Stomach (tissue), 19 donors: ENCODE results near the gene PTGR1. TPM values are rescaled to one million over a fixed set of nuclear protein-coding genes. Genes with fewer than 3 reads are reported as not detected.

Experiments
- DNase-seq, 2 donors: peaks; one replicate each; pipeline versions ENCODE4 v3.0.0 to v3.0.0-alpha.2; 2013 to 2019
- H3K27ac ChIP-seq, 5 donors: fragments of 200-600 bp in 4 of 5; sonication (generic) in 4 of 5; one replicate each; pipeline ENCODE4 v1.5.1; 2013 to 2019; ENCODE audit warnings: mild to moderate bottlenecking in 1 of 5, moderate library complexity in 1 of 5
- H3K27me3 ChIP-seq, 3 donors: fragments of 200-600 bp; sonication (generic); one replicate each; pipeline ENCODE4 v1.5.1; 2017 to 2019; ENCODE audit warnings: mixed run types in 1 of 3
- H3K36me3 ChIP-seq, 4 donors: fragments of 200-600 bp; sonication (generic); 1 replicate in 3 of 4; 2 replicates in 1 of 4; pipeline ENCODE4 v1.5.1; 2016 to 2019
- H3K4me1 ChIP-seq, 4 donors: fragments of 200-600 bp; sonication (generic); one replicate each; pipeline ENCODE4 v1.5.1; 2016 to 2019
- H3K4me3 ChIP-seq, 4 donors: fragments of 200-600 bp; sonication (generic) in 3 of 4; one replicate each; pipeline ENCODE4 v1.5.1; 2016 to 2019; ENCODE audit warnings: mild to moderate bottlenecking in 1 of 4
- H3K9me3 ChIP-seq, 4 donors: fragments of 200-600 bp; sonication (generic); one replicate each; pipeline ENCODE4 v1.5.1; 2016 to 2019
- EP300 ChIP-seq: sonication (generic); formaldehyde crosslinking; IDR thresholded peaks from one replicate; pipeline ENCODE4 v1.6.1; 2017; ENCODE audit warnings: antibody characterized with exemption
- POLR2A ChIP-seq, 4 donors: fragments of 450-650 bp; IDR thresholded peaks; one replicate each; pipeline ENCODE4 v1.6.1; 2016; ENCODE audit warnings: antibody characterized with exemption in 4 of 4, control low read depth in 2 of 4, mild to moderate bottlenecking in 1 of 4, moderate library complexity in 1 of 4
- POLR2AphosphoS5 ChIP-seq, 3 donors: sonication (generic); formaldehyde crosslinking; IDR thresholded peaks; one replicate each; pipeline ENCODE4 v1.6.1; 2016; ENCODE audit warnings: antibody characterized with exemption in 3 of 3
- WGBS, 5 donors: extraction: QIAGEN DNeasy Blood & Tissue Kit in 3 of 5; methylation state at CpG; one replicate each; pipeline versions ENCODE4 v1.1.5 to v1.1.7; 2013 to 2018; 5-methylcytosine and 5-hydroxymethylcytosine counted together
- intact Hi-C: fragments of 100-400 bp; cut with DNase I; formaldehyde crosslinking; loops from one replicate; pipeline ENCODE4 v1.15.1; 2023; ENCODE audit warnings: low total_unique reads
- long read RNA-seq, 10 donors: transcript quantifications; one replicate each; lab custom pipeline, GENCODE V29; 2026
- polyA plus RNA-seq, 3 donors: library from polyadenylated mRNA; stranded (reverse); fragments of 200-250 nt; gene quantifications; one replicate each; pipeline ENCODE4 v1.2.3, GENCODE V29; 2013
- total RNA-seq, 5 donors: library from RNA; depleted of rRNA; stranded (reverse); fragments of >200 nt; gene quantifications; one replicate each; pipeline versions ENCODE4 v1.1.0 to v1.2.3, GENCODE V29; 2014 to 2016
- TF ChIP-seq, protein P1 (sequence below), 7 experiments: fragments of 450-650 bp in 4 of 7; fragments of 200-600 bp in 3 of 7; sonication (generic) in 3 of 7; IDR thresholded peaks; one replicate each; pipeline ENCODE4 v1.5.1; 2016 to 2019; ENCODE audit warnings: antibody characterized with exemption in 7 of 7, control low read depth in 2 of 7, mild to moderate bottlenecking in 1 of 7
- donor health status: healthy with polysubstance abuse.
- donor health status: Bipolar disorder and iron deficiency.
- donor health status: healthy.

PTGR1 gene
- total RNA-seq: 100 to 1,000 TPM in 4 of 5 donors, 10 to 100 TPM in 1; 35.6 to 378 (median 145) TPM
- 100 to 1,000 TPM in 1 of 3 donors, 10 to 100 TPM in 2; 31.1 to 222 (median 60.8) TPM for polyA plus RNA-seq
- long read RNA-seq, donor 1, partial matches to known transcripts: 0 of 6 reads
- long read RNA-seq, donor 1, other reads (novel, unspliced or antisense): 0 of 6 reads
- long read RNA-seq, donor 2, transcript PTGR1-205 (10 exons, 1,407 nt): major isoform, 5 of 12 reads
- long read RNA-seq, donor 2, transcript PTGR1-201 (10 exons, 1,223 nt): major isoform, 5 of 12 reads
- long read RNA-seq, donor 2, partial matches to known transcripts: 0 of 12 reads
- long read RNA-seq, donor 2, other reads (novel, unspliced or antisense): 0 of 12 reads
- long read RNA-seq, donor 3, transcript PTGR1-201 (10 exons, 1,223 nt): major isoform, 6 of 14 reads
- long read RNA-seq, donor 3, transcript PTGR1-205 (10 exons, 1,407 nt): minor isoform, 5 of 14 reads
- long read RNA-seq, donor 3, partial matches to known transcripts: 0 of 14 reads
- long read RNA-seq, donor 3, other reads (novel, unspliced or antisense): 0 of 14 reads
- long read RNA-seq, donor 4, partial matches to known transcripts: 0 of 1 reads
- long read RNA-seq, donor 4, other reads (novel, unspliced or antisense): 0 of 1 reads
- long read RNA-seq, donor 5, transcript PTGR1-205 (10 exons, 1,407 nt): major isoform, 8 of 13 reads
- long read RNA-seq, donor 5, partial matches to known transcripts: 0 of 13 reads
- long read RNA-seq, donor 5, other reads (novel, unspliced or antisense): 0 of 13 reads
- long read RNA-seq, donor 6, transcript PTGR1-201 (10 exons, 1,223 nt): minor isoform, 10 of 40 reads
- long read RNA-seq, donor 6, transcript PTGR1-205 (10 exons, 1,407 nt): major isoform, 25 of 40 reads
- long read RNA-seq, donor 6, partial matches to known transcripts: 0 of 40 reads
- long read RNA-seq, donor 6, other reads (novel, unspliced or antisense): 0 of 40 reads
- long read RNA-seq, donor 7, transcript PTGR1-201 (10 exons, 1,223 nt): minor isoform, 7 of 333 reads
- long read RNA-seq, donor 7, transcript PTGR1-205 (10 exons, 1,407 nt): major isoform, 8 of 333 reads
- long read RNA-seq, donor 7, partial matches to known transcripts: 243 of 333 reads
- long read RNA-seq, donor 7, other reads (novel, unspliced or antisense): 71 of 333 reads
- long read RNA-seq, donor 8, transcript PTGR1-205 (10 exons, 1,407 nt): major isoform, 14 of 19 reads
- long read RNA-seq, donor 8, partial matches to known transcripts: 0 of 19 reads
- long read RNA-seq, donor 8, other reads (novel, unspliced or antisense): 0 of 19 reads
- long read RNA-seq, donor 9, transcript PTGR1-201 (10 exons, 1,223 nt): minor isoform, 5 of 13 reads
- long read RNA-seq, donor 9, transcript PTGR1-205 (10 exons, 1,407 nt): major isoform, 6 of 13 reads
- long read RNA-seq, donor 9, partial matches to known transcripts: 0 of 13 reads
- long read RNA-seq, donor 9, other reads (novel, unspliced or antisense): 0 of 13 reads
- long read RNA-seq, donor 10, partial matches to known transcripts: 0 of 6 reads
- long read RNA-seq, donor 10, other reads (novel, unspliced or antisense): 0 of 6 reads

- intact Hi-C loops: no loop called here
- 1 to 3% (median 1%) methylated on average over 56 to 64 of the region's 64 CpGs for WGBS, 5 donors
Measured at GRCh38 chr9:111599092-111599954, at the start of gene PTGR1. PTGR1 (minus strand) TSS chr9:111599647; CDS start chr9:111597422, 2,225 bp downstream.

DNA sequence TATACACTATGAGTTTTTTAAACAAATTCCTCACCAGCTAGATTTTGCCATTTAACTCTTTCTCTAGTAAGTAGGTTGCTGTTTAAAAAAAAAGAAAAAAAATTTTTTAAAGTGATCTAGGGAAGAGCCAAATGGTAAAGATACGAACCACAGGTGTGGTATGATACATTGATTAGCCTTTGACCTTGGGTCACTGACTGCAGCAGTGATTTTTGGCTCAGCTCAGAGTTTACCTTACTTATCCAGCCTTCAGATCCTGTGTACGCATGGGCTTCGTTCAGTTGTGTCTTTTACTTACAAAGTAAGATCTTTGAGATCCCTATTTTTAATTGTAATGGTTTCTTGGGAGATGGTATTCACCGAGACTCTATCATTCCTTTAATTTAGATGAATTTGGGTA, 49.6 kb upstream of the PTGR1 start:
- Histone ChIP-seq H3K4me3 (no peak overlapping the region), H3K4me1 (peaks cover 0 to 6% (median 0%) of the 10 kb centered on the region in 4 donors), H3K9me3 (no peaks in the 10 kb centered on the region), H3K36me3 (peaks cover 7 to 63% (median 50%) of the 10 kb centered on the region in 4 donors), H3K27ac (no peak overlapping the region), H3K27me3 (no peaks in the 10 kb centered on the region)
- no peak for DNase-seq
- WGBS, 5 donors: 60 to 81% (median 71%) methylated on average over 4 of the region's 4 CpGs
- intact Hi-C loops: no loop called here
- TF ChIP-seq EP300 (no peak), POLR2A (IDR thresholded peaks at IDR 0.05) (no peak), POLR2AphosphoS5 (IDR thresholded peaks at IDR 0.05) (no peak)
- TF ChIP-seq, protein P1, sequence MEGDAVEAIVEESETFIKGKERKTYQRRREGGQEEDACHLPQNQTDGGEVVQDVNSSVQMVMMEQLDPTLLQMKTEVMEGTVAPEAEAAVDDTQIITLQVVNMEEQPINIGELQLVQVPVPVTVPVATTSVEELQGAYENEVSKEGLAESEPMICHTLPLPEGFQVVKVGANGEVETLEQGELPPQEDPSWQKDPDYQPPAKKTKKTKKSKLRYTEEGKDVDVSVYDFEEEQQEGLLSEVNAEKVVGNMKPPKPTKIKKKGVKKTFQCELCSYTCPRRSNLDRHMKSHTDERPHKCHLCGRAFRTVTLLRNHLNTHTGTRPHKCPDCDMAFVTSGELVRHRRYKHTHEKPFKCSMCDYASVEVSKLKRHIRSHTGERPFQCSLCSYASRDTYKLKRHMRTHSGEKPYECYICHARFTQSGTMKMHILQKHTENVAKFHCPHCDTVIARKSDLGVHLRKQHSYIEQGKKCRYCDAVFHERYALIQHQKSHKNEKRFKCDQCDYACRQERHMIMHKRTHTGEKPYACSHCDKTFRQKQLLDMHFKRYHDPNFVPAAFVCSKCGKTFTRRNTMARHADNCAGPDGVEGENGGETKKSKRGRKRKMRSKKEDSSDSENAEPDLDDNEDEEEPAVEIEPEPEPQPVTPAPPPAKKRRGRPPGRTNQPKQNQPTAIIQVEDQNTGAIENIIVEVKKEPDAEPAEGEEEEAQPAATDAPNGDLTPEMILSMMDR (IDR thresholded peaks at IDR 0.05): no peak

More at GRCh38 chr9:111599092-111599954, at the start of gene PTGR1:
- peak; percentile 76 to 94 for DNase-seq
- peak within 1 kb of the TSS; percentile 69 to 80 (median 78) for H3K4me3 ChIP-seq
- H3K9me3 ChIP-seq: no peaks in the 10 kb centered on the region
- H3K27me3 ChIP-seq: no peaks in the 10 kb centered on the region
- H3K4me1 ChIP-seq: peaks cover 5 to 54% (median 36%) of the 10 kb centered on the region in 4 donors
- H3K27ac ChIP-seq: peak within 1 kb of the TSS; percentile 77 to 94 (median 92)
- TF ChIP-seq POLR2AphosphoS5 (IDR thresholded peaks at IDR 0.05) (peak; percentile 10 to 67 (median 61)), POLR2A (IDR thresholded peaks at IDR 0.05) (no peak)
- H3K36me3 ChIP-seq: peaks cover 19 to 30% (median 26%) of the 10 kb centered on the region in 4 donors

DNA sequence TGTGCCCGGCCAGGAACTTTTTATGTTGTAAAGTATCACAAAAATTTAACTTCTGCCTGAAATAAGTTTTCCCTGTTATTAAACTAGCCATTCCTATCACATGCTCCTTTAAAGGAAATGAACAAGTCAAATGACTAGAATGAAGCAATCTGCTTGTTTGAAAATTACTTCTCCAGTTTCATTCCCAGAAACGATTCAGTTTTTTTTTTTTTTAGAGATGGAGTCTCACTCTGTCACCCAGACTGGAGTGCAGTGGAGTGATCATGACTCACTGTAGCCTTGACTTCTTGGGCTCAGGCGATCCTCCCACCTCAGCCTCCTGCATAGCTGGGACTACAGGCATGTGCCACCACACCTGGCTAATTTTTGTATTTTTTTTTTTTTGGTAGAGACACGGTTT, 48.6 kb upstream of the PTGR1 start:
- intact Hi-C loops: no loop called here

More for the DNA sequence above, 48.6 kb upstream of the PTGR1 start:
- 80 to 90% (median 86%) methylated on average over 4 of the region's 4 CpGs for WGBS, 5 donors
- Histone ChIP-seq H3K4me1 (peaks cover 0 to 6% (median 0%) of the 10 kb centered on the region in 4 donors), H3K36me3 (peaks cover 7 to 57% (median 43%) of the 10 kb centered on the region in 4 donors), H3K9me3 (no peaks in the 10 kb centered on the region), H3K4me3 (no peak overlapping the region), H3K27ac (no peak overlapping the region), H3K27me3 (no peaks in the 10 kb centered on the region)
- DNase-seq: no peak
- TF ChIP-seq EP300 (no peak), POLR2AphosphoS5 (IDR thresholded peaks at IDR 0.05) (no peak), POLR2A (IDR thresholded peaks at IDR 0.05) (no peak)
- TF ChIP-seq, protein P1 (IDR thresholded peaks at IDR 0.05): no peak
